WTC11 (cell line): Measurements from ENCODE around the gene CKB.

Experiments
- ESRRA ChIP-seq: sonication (generic); formaldehyde crosslinking; IDR thresholded peaks from 2 replicates; pipeline ENCODE4 v1.8.1; 2022; ENCODE audit warnings: mild to moderate bottlenecking, missing genetic modification reagents, borderline replicate concordance
- ZNF671 ChIP-seq: fragments of 250-450 bp; sonication (Bioruptor Pico); IDR thresholded peaks from 2 replicates; pipeline ENCODE4 v1.8.0; 2021; ENCODE audit warnings: mild to moderate bottlenecking
- TF ChIP-seq, protein P1 (sequence below): fragments of 250-450 bp; sonication (Bioruptor Pico); IDR thresholded peaks from 2 replicates; pipeline ENCODE4 v1.9.0; 2021; ENCODE audit warnings: mild to moderate bottlenecking
- TF ChIP-seq, protein P2 (sequence below): fragments of 200-600 bp; IDR thresholded peaks from 2 replicates; pipeline ENCODE4 v1.8.0; 2022; ENCODE audit warnings: antibody characterized with exemption
- TF ChIP-seq, protein P3 (sequence below): sonication (generic); formaldehyde crosslinking; IDR thresholded peaks from 2 replicates; pipeline ENCODE4 v1.8.1; 2023; ENCODE audit warnings: mild to moderate bottlenecking, missing genetic modification reagents, moderate library complexity

DNA sequence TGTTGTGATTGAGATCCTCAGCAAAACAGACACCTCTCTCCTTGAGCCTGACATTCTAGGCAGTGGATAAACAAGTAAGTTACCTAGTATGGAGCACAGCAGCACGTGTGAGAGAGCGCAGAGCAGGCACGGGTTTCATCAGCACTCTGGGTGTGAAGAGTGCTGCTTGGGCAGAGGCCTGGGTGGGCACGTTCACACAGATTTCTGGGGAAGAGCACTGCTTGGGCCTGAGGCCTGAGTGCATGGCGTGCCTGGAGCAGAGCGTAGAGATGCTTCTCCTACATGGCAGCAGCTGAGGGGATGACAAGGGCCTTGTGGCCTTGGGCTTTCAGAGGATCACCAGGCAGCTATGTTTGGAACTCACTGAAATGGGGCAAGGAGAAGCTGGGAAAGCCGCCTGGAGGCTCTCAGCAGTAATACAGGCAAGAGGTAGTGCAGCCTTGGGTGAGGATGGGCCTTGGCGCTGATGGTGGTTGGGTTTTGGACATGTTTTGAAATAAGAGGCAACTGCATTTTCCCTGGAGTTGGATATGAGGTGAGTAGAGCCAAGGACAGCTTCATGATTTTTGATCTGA is 17.6 kb downstream of the CKB start:
- TF ChIP-seq, protein P1, sequence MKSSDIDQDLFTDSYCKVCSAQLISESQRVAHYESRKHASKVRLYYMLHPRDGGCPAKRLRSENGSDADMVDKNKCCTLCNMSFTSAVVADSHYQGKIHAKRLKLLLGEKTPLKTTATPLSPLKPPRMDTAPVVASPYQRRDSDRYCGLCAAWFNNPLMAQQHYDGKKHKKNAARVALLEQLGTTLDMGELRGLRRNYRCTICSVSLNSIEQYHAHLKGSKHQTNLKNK (CRISPR knock-in tag): no peak
- TF ChIP-seq, protein P2, sequence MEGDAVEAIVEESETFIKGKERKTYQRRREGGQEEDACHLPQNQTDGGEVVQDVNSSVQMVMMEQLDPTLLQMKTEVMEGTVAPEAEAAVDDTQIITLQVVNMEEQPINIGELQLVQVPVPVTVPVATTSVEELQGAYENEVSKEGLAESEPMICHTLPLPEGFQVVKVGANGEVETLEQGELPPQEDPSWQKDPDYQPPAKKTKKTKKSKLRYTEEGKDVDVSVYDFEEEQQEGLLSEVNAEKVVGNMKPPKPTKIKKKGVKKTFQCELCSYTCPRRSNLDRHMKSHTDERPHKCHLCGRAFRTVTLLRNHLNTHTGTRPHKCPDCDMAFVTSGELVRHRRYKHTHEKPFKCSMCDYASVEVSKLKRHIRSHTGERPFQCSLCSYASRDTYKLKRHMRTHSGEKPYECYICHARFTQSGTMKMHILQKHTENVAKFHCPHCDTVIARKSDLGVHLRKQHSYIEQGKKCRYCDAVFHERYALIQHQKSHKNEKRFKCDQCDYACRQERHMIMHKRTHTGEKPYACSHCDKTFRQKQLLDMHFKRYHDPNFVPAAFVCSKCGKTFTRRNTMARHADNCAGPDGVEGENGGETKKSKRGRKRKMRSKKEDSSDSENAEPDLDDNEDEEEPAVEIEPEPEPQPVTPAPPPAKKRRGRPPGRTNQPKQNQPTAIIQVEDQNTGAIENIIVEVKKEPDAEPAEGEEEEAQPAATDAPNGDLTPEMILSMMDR: no peak
- no peak for TF ChIP-seq ZNF671
- no peak for TF ChIP-seq ESRRA (CRISPR knock-in tag)
- TF ChIP-seq, protein P3, sequence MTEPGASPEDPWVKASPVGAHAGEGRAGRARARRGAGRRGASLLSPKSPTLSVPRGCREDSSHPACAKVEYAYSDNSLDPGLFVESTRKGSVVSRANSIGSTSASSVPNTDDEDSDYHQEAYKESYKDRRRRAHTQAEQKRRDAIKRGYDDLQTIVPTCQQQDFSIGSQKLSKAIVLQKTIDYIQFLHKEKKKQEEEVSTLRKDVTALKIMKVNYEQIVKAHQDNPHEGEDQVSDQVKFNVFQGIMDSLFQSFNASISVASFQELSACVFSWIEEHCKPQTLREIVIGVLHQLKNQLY: no peak
